NCI-H748 treated with DMSO at 0.1 percent for 48 hours (cell line): ENCODE results near the gene PKLR.

ENCODE experiments used
- DNase-seq: peaks from one replicate; lab custom pipeline; 2025; lab: John Stamatoyannopoulos, UW

PKLR gene

GRCh38 chr1:155285063-155285462 lies 16.2 kb downstream of the PKLR start:
- DNase-seq = no peak

GRCh38 chr1:155284476-155284875 lies 16.8 kb downstream of the PKLR start:
- no peak for DNase-seq

GRCh38 chr1:155282488-155283091 lies 18.6 kb downstream of the PKLR start:
- DNase-seq = no peak

- DNase-seq = no peak
Measured at GRCh38 chr1:155279268-155279667, 22.0 kb downstream of the PKLR start.

- DNase-seq = no peak
Measured at GRCh38 chr1:155278689-155279160, 22.5 kb downstream of the PKLR start.

- peak; percentile 73 for DNase-seq
Measured at GRCh38 chr1:155277902-155278688, 23.1 kb downstream of the PKLR start.

GRCh38 chr1:155277070-155277901 lies 24.0 kb downstream of the PKLR start, which contains the start of gene HCN3:
Gene HCN3, plus strand, starts transcription at chr1:155277463. Its CDS starts 128 bp downstream, at chr1:155277591.
- DNase-seq = peak; percentile 96

- peak; percentile 90 for DNase-seq
Measured at GRCh38 chr1:155273343-155274245, 27.6 kb downstream of the PKLR start, which contains the start of gene CLK2. Gene CLK2, minus strand, starts transcription at chr1:155273504. Its CDS starts 2,527 bp downstream, at chr1:155270977.

GRCh38 chr1:155272466-155273342 lies 28.5 kb downstream of the PKLR start:
- peak; percentile 57 for DNase-seq

GRCh38 chr1:155269381-155269780 lies 31.9 kb downstream of the PKLR start:
- no peak for DNase-seq

GRCh38 chr1:155268630-155269029 lies 32.6 kb downstream of the PKLR start:
- no peak for DNase-seq

GRCh38 chr1:155267373-155267772 lies 33.9 kb downstream of the PKLR start:
- no peak for DNase-seq

GRCh38 chr1:155266553-155266952 lies 34.7 kb downstream of the PKLR start:
- no peak for DNase-seq

- DNase-seq = no peak
Measured at GRCh38 chr1:155263067-155263466, 38.2 kb downstream of the PKLR start.

- peak; percentile 96 for DNase-seq
Measured at GRCh38 chr1:155261852-155262673, 39.2 kb downstream of the PKLR start, which contains the start of gene SCAMP3. Gene SCAMP3, minus strand, starts transcription at chr1:155262360. Its CDS starts 209 bp downstream, at chr1:155262151.

- no peak for DNase-seq
Measured at GRCh38 chr1:155261493-155261851, 39.8 kb downstream of the PKLR start.

GRCh38 chr1:155260276-155260675 lies 41.0 kb downstream of the PKLR start:
- DNase-seq = no peak

GRCh38 chr1:155256058-155256852 lies 45.0 kb downstream of the PKLR start:
- no peak for DNase-seq
